Mucosa of descending colon (tissue), 3 donors: ENCODE measurements around the gene MRPL10. TPM values are rescaled to one million over a fixed set of nuclear protein-coding genes. Genes with fewer than 3 reads are reported as not detected.

Experiments used
- ATAC-seq: fragments of 200-7000 bp; cut with Tn5 transposase; one replicate; pipeline ENCODE4 v1.9.1; 2020; ENCODE audit warnings: mild to moderate bottlenecking, moderate library complexity
- DNase-seq, 3 donors: peaks; one replicate each; pipeline ENCODE4 v3.0.0-alpha.2; 2020
- H3K36me3 ChIP-seq: fragments of 200-600 bp; one replicate; pipeline ENCODE4 v1.8.0; 2021; ENCODE audit warnings: low read depth, mild to moderate bottlenecking
- H3K4me1 ChIP-seq: fragments of 200-600 bp; one replicate; pipeline ENCODE4 v1.8.0; 2021; ENCODE audit warnings: low read depth, mild to moderate bottlenecking
- H3K4me3 ChIP-seq: fragments of 200-600 bp; one replicate; pipeline ENCODE4 v1.8.0; 2021; ENCODE audit warnings: mild to moderate bottlenecking
- H3K9me3 ChIP-seq: fragments of 200-600 bp; one replicate; pipeline ENCODE4 v1.8.0; 2021; ENCODE audit warnings: mild to moderate bottlenecking
- intact Hi-C, 2 donors: fragments of 100-400 bp; cut with DNase I in 1 of 2; cut with micrococcal nuclease in 1 of 2; formaldehyde crosslinking; loops; one replicate each; pipeline versions ENCODE4 v1.11.0 to v1.11.1; 2022; cut with DNase I, micrococcal nuclease
- total RNA-seq, 3 donors: library from RNA; stranded (reverse); fragmentation: NEBNext Ultra II Directional in 2 of 3; extraction: Animal tissue kit (Norgen Biotek cat#: 25700) in 2 of 3; gene quantifications; one replicate each; pipeline versions ENCODE4 v1.2.1 to v1.2.4, GENCODE V29; 2021 to 2023
- TF ChIP-seq, protein P1 (sequence below): fragments of 200-600 bp; IDR thresholded peaks from one replicate; pipeline ENCODE4 v1.8.0; 2022; ENCODE audit warnings: antibody characterized with exemption, mild to moderate bottlenecking
- donor health status: DM: no; HTN: no; CAD: no; lungs with moderate emphysema.
- donor health status: DM: no; HTN: no; CAD: no.
- donor health status: DM: no; HTN: yes; CAD: no.

The MRPL10 gene
- total RNA-seq, 3 donors from 2014 or later: 36.2 to 46.0 (median 41.8) TPM

DNA sequence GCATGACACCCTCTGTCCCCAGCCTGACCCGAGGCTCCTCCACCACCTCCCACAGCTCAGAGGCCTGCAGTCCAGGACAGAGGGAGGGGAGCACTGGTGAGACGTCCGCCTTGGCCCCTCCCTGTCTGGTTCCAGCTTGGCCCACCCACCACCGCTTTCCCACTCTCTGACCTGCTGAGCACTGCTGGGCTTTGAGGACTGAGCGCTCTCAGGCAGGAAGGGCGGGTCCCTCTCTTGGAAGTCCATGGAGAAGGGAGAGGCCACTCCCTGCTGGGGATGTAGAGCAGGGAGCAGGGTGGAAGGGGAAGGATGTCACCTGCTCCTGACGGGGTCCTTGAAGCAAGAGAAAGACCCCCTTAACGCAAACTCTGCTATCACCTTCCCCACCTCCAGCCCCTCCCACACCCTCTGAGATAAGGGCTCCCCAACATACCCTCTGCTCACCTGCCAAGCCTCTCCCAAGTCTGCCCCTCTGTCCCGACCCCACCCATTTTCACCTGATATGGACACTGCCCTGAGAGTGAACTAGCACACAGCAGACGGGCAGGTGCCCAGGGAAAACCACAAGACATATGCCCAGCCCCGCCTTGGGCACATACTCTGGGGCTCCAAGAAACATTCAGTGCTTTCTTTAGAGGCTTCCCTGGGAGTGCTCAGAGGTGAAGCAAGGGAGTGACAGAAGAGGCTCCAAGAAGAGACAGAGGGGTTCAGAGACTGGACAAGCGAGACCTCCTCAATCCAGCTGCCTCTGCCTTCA is 11.1 kb downstream of the MRPL10 start:
- ATAC-seq (peak; percentile 83), DNase-seq (peak; percentile 79 to 83 (median 80))
- Histone ChIP-seq H3K4me1 (peaks cover 17% of the 10 kb centered on the region), H3K9me3 (no peaks in the 10 kb centered on the region), H3K4me3 (no peak overlapping the region), H3K36me3 (peaks cover 8% of the 10 kb centered on the region)
- intact Hi-C loops: no loop called here
- TF ChIP-seq, protein P1, sequence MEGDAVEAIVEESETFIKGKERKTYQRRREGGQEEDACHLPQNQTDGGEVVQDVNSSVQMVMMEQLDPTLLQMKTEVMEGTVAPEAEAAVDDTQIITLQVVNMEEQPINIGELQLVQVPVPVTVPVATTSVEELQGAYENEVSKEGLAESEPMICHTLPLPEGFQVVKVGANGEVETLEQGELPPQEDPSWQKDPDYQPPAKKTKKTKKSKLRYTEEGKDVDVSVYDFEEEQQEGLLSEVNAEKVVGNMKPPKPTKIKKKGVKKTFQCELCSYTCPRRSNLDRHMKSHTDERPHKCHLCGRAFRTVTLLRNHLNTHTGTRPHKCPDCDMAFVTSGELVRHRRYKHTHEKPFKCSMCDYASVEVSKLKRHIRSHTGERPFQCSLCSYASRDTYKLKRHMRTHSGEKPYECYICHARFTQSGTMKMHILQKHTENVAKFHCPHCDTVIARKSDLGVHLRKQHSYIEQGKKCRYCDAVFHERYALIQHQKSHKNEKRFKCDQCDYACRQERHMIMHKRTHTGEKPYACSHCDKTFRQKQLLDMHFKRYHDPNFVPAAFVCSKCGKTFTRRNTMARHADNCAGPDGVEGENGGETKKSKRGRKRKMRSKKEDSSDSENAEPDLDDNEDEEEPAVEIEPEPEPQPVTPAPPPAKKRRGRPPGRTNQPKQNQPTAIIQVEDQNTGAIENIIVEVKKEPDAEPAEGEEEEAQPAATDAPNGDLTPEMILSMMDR: no peak

DNA sequence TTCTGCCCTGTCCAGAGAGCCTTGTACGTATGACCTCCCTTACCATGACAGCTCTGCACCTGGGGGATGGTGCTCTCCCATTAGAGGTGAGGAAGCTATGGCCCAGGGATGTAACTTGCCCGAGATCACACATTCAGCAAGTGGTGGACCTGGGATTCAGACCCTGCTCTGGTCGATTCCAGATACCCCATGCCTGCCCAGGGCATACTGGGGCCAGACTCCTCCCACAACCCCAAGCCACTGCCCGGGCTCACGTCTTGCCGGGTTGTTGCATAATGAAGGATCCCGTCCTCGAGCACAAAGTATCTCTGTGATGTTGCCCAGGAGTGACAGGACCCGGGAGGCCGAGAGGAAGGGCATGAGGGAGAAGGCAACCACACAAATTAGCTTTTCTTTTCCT is 11.9 kb downstream of the MRPL10 start:
- intact Hi-C loops: no loop called here
- ATAC-seq (no peak), DNase-seq (peak in 1 of 3 donors; percentile 30)
- TF ChIP-seq, protein P1: no peak
- no peaks in the 10 kb centered on the region for H3K9me3 ChIP-seq
- peaks cover 18% of the 10 kb centered on the region for H3K4me1 ChIP-seq
- peaks cover 10% of the 10 kb centered on the region for H3K36me3 ChIP-seq
- H3K4me3 ChIP-seq: no peak overlapping the region

DNA sequence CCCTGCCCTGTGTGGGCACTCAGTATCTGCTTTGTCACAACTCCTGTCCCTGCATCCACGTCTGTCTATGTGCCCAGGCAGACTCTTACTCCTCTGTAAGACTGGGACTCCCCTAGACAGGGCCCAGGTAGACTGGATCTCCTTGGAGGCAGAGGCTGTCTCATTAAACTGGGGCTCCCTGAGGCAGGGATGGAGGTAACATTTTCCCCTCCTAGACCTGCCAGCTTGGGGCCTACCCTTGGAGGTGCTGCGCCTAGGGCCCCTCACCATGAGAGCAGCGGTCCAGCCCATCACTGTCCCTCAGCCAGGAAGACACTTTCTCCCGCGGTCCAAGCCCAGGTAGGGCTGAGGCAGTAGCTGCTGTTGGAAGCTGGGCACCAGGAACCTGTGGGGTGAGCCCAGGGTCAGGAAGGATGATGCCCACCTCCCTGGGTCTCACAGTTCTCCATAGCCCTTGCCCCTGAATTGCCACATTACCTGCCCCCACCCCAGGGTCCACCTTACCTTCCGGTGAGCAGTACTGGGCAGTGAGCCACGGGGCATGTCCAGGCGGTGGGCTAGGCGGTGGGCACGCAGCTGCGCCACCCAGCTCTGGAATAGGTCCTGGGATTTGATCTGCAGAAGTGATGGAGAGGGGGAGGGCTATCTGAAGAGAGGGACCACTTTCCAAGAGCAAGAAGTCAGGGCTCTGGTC is 13.2 kb downstream of the MRPL10 start:
- no peak for ATAC-seq
- no peaks in the 10 kb centered on the region for H3K9me3 ChIP-seq
- TF ChIP-seq, protein P1: no peak
- H3K36me3 ChIP-seq: peaks cover 10% of the 10 kb centered on the region
- intact Hi-C loops: no loop called here
- peaks cover 24% of the 10 kb centered on the region for H3K4me1 ChIP-seq
- DNase-seq: no peak
- H3K4me3 ChIP-seq: no peak overlapping the region

DNA sequence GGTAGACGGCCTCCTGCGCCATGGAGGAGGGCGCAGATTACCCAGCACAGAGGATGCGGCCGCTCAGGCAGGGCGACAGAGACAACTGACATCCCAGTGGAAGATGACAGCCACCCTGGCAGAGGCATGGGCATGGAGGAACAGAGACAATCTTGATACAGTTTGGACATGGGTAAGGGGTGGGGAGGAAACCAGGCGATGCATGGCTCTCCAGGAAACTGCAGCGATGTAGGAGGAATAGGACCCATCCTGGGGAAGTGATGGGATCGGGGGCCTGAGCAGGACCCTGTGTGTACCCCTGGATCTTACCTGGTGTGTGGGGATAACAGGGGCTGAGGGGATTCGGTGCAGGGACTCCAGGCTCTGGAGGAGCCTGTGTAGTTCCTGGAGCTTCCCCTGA is 14.4 kb downstream of the MRPL10 start:
- Histone ChIP-seq H3K9me3 (no peaks in the 10 kb centered on the region), H3K4me3 (no peak overlapping the region), H3K4me1 (peaks cover 22% of the 10 kb centered on the region), H3K36me3 (peaks cover 10% of the 10 kb centered on the region)
- TF ChIP-seq, protein P1: no peak
- ATAC-seq (no peak), DNase-seq (no peak)
- intact Hi-C loops: no loop called here

DNA sequence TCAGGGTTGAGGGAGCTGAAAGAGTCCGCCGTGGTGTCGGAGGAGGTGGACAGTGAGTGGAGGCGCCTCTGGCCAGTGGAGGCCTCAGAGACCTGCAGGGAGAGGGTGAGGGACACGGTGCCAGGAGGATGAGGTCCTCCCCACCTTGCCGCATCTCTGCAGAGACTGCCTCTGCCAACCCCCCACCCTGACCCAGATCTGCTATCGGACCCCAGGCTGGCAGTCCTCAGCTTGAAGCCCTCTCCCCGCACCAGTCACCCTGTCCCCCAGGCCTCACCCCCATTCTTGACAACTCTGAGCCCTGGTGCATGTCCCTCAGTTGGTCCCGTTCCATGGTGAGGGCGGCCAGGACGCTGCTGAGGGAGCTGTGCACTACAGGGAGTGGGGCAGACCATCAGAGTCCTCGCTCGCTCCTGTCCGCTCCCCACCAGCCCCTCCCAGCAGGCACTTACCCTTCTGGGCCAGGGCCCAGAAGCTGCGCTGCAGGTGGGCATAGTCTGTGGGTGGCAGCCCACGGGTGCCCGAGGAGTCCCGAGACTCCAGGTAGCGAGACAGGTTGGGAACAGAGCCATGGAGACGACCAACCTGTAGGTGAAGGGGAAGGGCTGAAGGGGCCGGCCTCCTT is 15.1 kb downstream of the MRPL10 start:
- DNase-seq: no peak
- peaks cover 10% of the 10 kb centered on the region for H3K36me3 ChIP-seq
- intact Hi-C loops: no loop called here
- H3K9me3 ChIP-seq: no peaks in the 10 kb centered on the region
- TF ChIP-seq, protein P1: no peak
- peaks cover 22% of the 10 kb centered on the region for H3K4me1 ChIP-seq
- no peak overlapping the region for H3K4me3 ChIP-seq
- ATAC-seq: no peak
